H1 (cell line): ENCODE results near the gene SBK2.

Experiments used
- BRCA1 ChIP-seq: IDR thresholded peaks from 2 replicates; pipeline ENCODE4 v1.6.1; 2012; ENCODE audit warnings: low read depth, low read length, improper control_type of control experiment
- EP300 ChIP-seq, 2 experiments: IDR thresholded peaks; 1 replicate in 1 of 2; 2 replicates in 1 of 2; pipeline ENCODE4 v1.6.1; 2011 to 2012; ENCODE audit warnings: low read depth in 2 of 2, low read length in 2 of 2, mild to moderate bottlenecking in 2 of 2, borderline replicate concordance in 1 of 2, inconsistent platforms in 1 of 2, moderate library complexity in 1 of 2
- EZH2 ChIP-seq: fragments of 200-600 bp; sonication (generic); IDR thresholded peaks from 2 replicates; pipeline ENCODE4 v1.7.1; 2012; ENCODE audit warnings: low read depth, mild to moderate bottlenecking, moderate library complexity, low read length, inconsistent platforms; ENCODE audit not compliant: severe bottlenecking
- PHF8 ChIP-seq: fragments of 200-600 bp; sonication (generic); conservative IDR thresholded peaks from 2 replicates; pipeline ENCODE4 v1.7.1; 2012; ENCODE audit warnings: low read depth, mild to moderate bottlenecking, inconsistent platforms, low read length, moderate library complexity
- POLR2A ChIP-seq, 2 experiments: IDR thresholded peaks; 1 replicate in 1 of 2; 2 replicates in 1 of 2; pipeline ENCODE4 v1.6.1; 2011; ENCODE audit warnings: low read depth in 2 of 2, low read length in 2 of 2, mild to moderate bottlenecking in 2 of 2; ENCODE audit errors: control extremely low read depth in 1 of 2
- RNF2 ChIP-seq: fragments of 200-900, 300-1000 bp; sonication (generic); IDR thresholded peaks from 2 replicates; pipeline ENCODE4 v1.7.1; 2016; ENCODE audit warnings: borderline replicate concordance, low read depth, mild to moderate bottlenecking, antibody characterized with exemption, low read length; ENCODE audit not compliant: poor library complexity, severe bottlenecking; ENCODE audit errors: missing control alignments
- SIN3A ChIP-seq, 2 experiments: IDR thresholded peaks in 1 of 2; conservative IDR thresholded peaks in 1 of 2; 2 replicates each; pipeline ENCODE4 v1.6.1; 2011 to 2012; ENCODE audit warnings: low read length in 2 of 2, improper control_type of control experiment in 1 of 2, low read depth in 1 of 2, mild to moderate bottlenecking in 1 of 2
- SP1 ChIP-seq: IDR thresholded peaks from 2 replicates; pipeline ENCODE4 v1.6.1; 2011; ENCODE audit warnings: low read depth, low read length
- TAF1 ChIP-seq: IDR thresholded peaks from 2 replicates; pipeline ENCODE4 v1.6.1; 2011; ENCODE audit warnings: mild to moderate bottlenecking, low read depth, low read length
- TCF12 ChIP-seq: IDR thresholded peaks from 2 replicates; pipeline ENCODE4 v1.6.1; 2011; ENCODE audit warnings: low read depth, mild to moderate bottlenecking, low read length
- ZNF274 ChIP-seq: IDR thresholded peaks from 2 replicates; pipeline ENCODE4 v1.7.0; 2012; ENCODE audit warnings: low read length, borderline replicate concordance; ENCODE audit errors: extremely low read depth
- TF ChIP-seq, protein P1 (sequence below), 3 experiments: IDR thresholded peaks; 1 replicate in 2 of 3; 2 replicates in 1 of 3; pipeline versions ENCODE4 v1.5.1 to v1.6.1; 2011; ENCODE audit warnings: low read length in 3 of 3, mild to moderate bottlenecking in 3 of 3, inconsistent platforms in 2 of 3, low read depth in 1 of 3, moderate library complexity in 1 of 3; ENCODE audit not compliant: insufficient read depth in 1 of 3; ENCODE audit errors: control extremely low read depth in 1 of 3

DNA sequence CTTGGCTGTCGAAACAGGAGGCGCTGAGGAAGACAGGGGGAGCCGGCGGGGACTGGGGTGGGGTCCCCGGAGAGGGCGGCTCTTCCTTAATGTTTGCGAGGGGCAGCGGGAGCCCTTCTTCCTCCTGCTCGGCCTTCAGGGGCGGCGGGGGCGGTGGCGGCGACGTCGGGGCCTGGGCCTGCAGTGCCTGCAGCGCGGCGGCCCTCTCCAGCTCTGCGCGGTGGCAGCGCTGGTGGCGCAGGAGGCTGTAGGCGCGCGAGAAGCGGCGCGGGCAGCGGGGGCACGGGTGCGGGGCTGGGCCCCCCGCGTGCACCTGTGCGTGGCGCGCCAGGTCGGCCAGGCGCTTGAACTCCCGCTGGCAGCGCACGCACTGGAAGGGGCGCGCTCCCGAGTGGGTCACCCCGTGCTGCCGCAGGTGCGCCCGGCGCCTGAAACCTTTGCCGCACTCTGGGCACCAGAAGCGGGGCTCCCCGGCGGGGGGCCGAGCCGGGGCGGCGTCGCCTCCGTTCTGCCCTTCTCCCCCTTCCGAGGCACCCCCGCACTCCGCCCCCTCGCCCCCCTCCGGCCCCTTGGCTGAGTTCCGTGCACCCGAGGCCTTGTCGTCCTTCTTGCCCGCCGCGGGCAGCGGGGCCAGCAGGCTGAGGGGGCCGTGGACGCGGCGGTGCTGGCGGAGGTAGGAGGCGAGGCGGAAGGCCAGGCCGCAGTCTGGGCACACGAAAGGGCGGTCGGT lies 41.3 kb upstream of the SBK2 start:
- TF ChIP-seq, protein P1, sequence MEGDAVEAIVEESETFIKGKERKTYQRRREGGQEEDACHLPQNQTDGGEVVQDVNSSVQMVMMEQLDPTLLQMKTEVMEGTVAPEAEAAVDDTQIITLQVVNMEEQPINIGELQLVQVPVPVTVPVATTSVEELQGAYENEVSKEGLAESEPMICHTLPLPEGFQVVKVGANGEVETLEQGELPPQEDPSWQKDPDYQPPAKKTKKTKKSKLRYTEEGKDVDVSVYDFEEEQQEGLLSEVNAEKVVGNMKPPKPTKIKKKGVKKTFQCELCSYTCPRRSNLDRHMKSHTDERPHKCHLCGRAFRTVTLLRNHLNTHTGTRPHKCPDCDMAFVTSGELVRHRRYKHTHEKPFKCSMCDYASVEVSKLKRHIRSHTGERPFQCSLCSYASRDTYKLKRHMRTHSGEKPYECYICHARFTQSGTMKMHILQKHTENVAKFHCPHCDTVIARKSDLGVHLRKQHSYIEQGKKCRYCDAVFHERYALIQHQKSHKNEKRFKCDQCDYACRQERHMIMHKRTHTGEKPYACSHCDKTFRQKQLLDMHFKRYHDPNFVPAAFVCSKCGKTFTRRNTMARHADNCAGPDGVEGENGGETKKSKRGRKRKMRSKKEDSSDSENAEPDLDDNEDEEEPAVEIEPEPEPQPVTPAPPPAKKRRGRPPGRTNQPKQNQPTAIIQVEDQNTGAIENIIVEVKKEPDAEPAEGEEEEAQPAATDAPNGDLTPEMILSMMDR (IDR thresholded peaks at IDR 0.05; ENCODE audit: control extremely low read depth in 1 of 3, insufficient read depth in 1 of 3, low read depth in 1 of 3, low read length in 3 of 3) = no peak
- TF ChIP-seq POLR2A (IDR thresholded peaks at IDR 0.05; ENCODE audit: control extremely low read depth in 1 of 2, low read depth in 2 of 2, low read length in 2 of 2) (no peak), SIN3A (conservative IDR thresholded peaks at IDR 0.05 in 1 of 2, IDR thresholded peaks at IDR 0.05 in 1 of 2; ENCODE audit: low read depth in 1 of 2, low read length in 2 of 2) (no peak), TAF1 (no peak), BRCA1 (no peak), PHF8 (no peak), EZH2 (no peak), ZNF274 (no peak), RNF2 (no peak), SP1 (no peak), EP300 (IDR thresholded peaks at IDR 0.05; ENCODE audit: borderline replicate concordance in 1 of 2, low read depth in 2 of 2, low read length in 2 of 2) (no peak), TCF12 (no peak)
